HG02571 (cell line): Measurements from ENCODE around the gene MESP2.
"Not testable (repeated sequence)": the region's sequence is repeated elsewhere in the genome, so short reads cannot be mapped to it uniquely, and the experiment has no call there.

ENCODE experiments used
- ATAC-seq: cut with Tn5 transposase; IDR thresholded peaks from one replicate; pipeline ENCODE4 v1.9.1; 2021; ENCODE audit warnings: mild to moderate bottlenecking, moderate library complexity; ENCODE audit not compliant: unreplicated experiment

Gene MESP2

DNA sequence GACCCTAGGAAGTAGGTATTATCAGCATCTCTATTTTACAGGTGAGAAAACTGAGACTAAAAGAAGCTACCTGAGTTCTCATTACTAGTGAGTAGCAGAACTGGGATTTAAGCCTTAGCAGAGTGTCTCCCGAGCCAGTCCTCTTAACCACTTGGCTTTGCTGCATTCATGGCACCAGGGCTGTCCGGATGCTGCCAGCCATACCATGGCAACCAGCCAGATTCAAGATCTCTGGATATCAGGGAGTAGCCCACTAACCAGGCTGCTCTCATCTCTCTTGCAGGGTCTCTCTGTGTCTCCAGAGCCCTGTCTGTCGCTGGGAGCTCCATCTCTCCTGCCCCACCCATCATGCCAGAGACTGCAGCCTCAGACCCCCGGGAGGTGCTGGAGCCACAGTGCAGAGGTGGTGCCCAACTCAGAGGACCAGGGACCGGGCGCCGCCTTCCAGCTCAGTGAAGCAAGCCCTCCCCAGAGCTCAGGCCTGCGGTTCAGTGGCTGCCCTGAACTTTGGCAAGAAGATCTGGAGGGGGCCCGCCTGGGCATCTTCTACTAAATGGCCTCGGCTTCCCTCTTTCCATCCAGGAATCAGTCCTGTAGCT is 1.7 kb downstream of the MESP2 start:
- no peak for ATAC-seq

- no peak for ATAC-seq
Measured at GRCh38 chr15:89778861-89779260, 2.7 kb downstream of the MESP2 start.

DNA sequence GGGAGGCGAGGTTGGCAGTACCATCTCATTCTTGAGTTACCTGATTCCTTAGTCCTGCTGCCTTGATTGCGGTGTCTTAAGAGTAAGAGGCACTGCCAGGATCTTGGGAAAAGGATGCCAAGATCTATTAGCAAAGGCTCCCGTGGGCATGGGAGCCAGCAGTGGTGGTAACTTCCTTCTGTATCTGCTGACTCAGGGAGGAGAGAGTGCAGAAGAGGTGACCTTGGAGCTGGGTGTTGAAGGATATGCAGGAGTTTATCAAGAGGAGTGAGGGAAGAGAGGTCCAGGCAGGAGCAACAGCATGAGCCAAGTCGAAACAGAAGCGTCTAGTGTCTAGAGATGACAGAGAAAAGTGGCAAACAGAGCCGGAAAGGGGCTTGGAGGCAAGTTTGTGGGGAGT is 4.5 kb downstream of the MESP2 start:
- no peak for ATAC-seq

DNA sequence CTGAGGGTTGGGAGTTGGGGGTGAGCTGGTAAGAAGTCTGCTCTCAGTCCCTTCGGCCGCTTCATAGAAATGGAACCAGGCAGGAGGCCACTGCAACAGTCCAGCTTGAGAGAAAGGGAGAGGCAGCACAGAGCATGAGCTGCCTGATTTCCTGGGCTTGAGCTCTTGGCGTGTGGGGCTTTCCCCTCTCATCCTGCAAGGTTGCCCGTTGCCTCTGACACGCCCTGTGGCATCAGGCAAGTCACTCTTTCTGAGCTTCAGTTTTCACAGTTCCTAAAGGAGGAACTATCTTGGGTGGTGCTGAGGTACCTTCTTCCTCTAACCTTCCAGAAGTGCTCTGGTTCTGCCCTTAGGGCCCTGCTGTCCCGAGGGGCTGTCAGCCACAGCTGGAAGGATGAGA is 4.9 kb downstream of the MESP2 start:
- ATAC-seq: no peak

DNA sequence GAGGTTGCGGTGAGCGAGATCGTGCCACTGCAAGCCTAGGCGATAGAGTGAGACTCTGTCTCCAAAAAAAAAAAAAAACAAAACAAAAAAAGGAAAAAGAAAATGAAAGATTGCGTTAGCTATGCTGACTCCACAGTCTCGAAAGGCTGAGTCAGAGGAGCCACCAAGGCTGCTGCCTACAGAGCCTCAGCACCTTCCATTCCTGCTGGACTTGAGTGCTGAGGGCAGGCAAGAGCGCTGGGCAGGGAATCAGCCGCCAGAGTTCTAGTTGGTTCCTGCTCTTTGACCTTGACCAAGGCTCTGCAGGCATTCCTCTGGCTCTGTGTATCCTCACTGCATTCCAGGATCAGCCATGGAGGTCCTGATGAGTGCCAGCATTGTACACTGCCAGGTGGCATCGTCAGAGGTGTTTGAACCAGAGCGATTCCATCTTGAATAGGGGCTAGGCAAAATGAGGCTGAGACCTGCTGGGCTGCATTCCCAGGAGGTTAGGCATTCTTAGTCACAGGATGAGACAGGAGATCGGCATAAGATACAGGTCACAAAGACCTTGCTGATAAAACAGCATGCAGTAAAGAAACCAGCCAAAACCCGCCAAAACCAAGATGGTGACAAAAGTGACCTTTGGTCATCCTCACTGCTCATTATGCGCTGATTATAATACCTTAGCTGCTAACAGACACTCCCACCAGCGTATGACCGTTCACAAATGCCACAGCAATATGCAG is 5.9 kb downstream of the MESP2 start:
- no peak for ATAC-seq

GRCh38 chr15:89782619-89782950 is 6.5 kb downstream of the MESP2 start:
- ATAC-seq: not testable (repeated sequence)

DNA sequence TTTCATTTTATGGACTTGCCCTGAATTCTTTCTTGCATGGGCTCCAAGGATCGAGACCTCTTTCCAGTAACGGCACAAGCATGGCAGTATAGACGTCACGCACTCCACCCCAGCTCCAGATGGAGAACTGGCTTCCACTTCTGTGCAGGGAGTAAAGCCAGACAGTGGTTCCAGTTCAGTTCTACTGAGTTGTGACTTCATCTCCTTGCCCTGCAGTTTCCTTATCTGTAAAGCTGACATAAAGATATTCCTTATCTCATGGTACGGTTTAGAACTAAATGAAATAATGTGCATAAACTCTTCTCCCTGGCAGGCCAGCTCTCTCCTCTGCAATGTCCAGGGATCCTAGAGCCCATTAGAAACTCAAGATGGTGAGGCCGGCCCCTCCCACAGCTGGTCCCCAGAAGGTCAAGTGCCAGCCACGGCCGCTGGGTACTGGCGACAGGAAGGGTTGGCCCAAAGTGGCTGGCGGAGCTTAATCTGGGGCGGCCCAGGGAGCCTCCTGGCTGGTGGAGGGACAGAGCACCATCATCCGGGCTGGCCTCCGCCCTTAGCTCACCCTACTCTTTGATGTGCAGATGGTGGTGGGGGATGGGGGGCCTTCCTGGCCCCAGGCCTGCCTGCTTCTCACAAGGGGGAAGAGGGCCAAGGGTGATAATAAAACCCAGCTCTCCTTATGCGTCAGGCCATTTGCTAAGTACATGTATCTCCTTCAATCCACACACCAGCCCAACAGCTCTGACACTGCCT is 7.2 kb downstream of the MESP2 start:
- no peak for ATAC-seq

GRCh38 chr15:89783861-89784685 is 7.9 kb downstream of the MESP2 start:
- ATAC-seq: no peak

DNA sequence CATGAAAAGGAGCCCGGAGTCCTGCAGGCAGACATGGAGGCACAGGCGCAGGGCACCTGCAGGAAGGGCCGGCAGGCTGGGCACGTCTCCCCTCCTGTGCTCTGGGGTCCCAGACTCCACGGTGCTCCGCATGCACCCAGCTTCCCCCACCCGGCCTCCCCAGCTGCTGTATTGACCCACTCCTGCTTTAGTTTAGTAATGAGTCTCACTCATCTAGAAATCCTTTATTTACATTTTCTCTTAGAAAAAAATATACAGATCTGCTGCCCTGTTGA is 8.5 kb downstream of the MESP2 start:
- no peak for ATAC-seq

DNA sequence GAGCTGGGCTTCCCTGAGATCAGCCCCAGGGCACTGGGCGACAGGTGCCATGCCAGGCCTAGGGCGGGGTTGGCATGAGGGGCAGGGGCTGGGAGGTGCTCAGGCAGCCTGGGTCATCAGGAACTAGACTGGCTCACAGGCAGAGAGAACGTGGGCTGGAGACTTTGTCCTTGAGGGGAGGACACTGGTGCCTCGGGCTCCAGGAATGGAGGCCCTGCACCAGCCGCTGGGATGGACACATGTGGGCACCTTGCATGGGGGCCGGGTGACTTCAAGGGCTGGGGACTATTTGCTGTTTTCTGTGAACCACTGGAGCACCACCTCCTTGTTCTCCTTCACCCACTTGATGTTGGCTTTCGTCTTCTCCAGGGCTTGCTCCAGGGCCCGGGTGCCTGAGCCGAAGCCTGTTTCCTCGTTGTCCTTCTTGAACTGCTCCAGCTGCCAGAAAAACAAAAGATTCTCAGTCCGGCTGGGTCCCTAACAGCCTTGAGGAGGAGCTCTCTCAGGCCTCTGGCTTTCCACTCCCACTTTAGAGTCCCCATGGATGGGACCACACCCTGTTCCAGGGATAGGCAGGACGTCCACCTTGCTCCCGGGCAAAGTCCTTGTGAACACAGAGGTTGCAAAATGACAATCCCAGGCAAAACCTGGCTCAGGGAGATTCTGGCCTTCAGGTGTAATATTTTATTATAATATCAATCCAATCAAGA is 9.1 kb downstream of the MESP2 start:
- ATAC-seq: no peak

GRCh38 chr15:89785774-89786140 is 9.6 kb downstream of the MESP2 start:
- no peak for ATAC-seq

DNA sequence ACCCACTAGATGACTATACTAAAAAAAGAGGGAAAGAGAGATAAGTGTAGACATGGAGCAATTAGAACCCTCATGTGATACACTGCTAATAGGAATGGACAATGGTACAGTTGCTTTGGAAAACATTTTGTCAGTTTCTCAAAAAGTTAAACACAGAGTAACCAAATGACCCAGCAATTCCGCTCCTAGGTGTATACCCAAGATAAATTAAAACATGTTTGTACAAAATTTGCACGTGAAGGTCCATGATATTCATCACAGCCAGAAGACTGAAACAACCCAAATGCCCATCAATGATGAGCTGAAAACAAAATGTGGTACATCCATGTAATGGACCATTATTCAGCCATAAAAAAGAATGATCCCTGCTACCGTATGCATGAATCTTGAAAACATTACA is 11.8 kb downstream of the MESP2 start:
- no peak for ATAC-seq

- not testable (repeated sequence) for ATAC-seq
Measured at GRCh38 chr15:89788585-89788984, 12.5 kb downstream of the MESP2 start.

DNA sequence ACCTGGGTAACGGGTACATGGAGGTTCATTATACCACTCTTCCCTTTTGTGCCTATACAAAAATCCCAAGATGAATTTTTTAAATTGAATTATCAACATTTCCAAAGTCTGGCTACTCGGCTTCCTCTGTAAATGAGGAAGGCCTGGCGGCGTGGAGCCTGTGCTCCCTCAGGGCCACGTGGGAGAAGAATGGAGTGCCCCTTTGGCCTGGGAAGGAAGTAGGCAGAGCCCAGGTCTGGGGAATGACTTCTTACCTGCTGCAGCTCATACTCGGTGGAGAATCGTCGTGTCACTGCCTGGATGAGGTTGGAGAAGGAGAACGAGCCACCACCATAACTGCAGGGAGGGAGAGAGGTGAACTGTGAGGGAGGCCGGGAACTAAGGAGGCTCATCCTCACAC is 14.1 kb downstream of the MESP2 start:
- ATAC-seq: no peak

DNA sequence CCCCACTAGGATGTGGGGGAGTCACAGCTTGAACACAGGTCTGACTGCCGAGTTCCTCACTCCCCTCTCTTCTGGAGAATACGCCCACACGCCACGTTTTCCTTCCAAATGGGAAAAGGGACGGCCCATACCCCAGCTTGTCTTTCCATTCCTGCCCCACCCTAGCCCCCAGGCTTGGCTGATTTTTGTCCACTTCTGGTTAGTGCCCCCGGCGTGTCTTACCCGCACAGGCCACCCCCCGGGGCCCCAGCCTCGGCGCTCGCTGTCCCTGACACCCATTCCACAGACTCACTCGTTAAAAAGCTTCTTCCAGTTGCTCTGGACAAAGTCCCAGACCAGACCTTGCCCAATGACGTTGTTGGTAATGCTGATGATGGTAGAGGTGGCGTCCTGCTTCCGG is 14.5 kb downstream of the MESP2 start:
- no peak for ATAC-seq

DNA sequence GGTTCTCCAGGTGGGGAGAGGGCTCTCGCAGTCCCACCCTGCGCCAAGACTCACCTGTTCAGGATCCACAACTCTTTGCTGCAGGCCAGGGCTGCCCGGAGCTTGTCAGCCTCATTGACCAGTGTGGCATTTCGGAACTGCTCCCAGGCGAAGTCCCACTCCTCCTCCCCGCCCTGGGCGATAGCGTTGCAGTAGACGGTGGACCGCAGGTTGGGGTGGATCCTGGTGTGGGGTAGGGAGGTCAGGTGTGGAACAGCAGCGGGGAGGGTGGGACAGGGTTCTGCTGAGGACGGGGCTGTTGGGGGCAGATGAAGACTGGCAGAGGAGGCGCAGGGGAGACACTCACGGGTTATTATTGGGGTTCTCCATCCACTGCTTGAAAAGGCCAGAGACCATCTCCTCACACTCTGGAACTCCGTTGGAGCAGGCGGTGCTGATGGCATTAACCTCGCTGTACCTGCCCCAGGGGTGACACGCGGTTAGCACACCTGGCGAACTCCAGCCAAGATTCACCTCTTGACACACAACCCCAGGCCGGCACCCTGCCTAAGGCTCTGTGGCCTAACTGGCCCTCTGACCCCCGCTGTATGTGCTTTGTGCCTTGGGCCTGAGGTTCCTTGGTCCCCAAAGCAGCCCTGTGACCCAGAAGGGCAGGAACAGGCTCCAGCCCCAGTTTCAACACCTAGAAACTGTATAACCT is 16.1 kb downstream of the MESP2 start:
- no peak for ATAC-seq

- ATAC-seq: no peak
Measured at GRCh38 chr15:89794627-89795241, 18.6 kb downstream of the MESP2 start.

DNA sequence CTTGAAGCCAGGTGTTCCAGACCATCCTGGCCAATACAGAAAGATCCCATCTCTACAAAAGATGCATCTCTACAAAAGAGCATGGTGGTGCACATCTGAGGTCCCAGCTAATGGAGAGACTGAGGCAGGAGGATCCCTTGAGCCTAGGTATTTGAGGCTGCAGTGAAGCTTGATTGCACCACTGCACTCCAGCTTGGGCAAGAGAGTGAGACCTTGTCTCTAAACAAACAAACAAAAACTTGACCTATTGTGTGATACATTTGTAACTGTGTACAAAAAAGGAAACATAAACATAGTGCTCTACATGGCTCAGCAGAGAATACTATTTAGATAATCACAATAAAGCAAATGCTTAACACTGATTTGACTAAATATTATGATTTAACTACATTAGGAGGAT is 19.9 kb downstream of the MESP2 start:
- no peak for ATAC-seq

GRCh38 chr15:89797678-89798201 is 21.6 kb downstream of the MESP2 start:
- no peak for ATAC-seq
